HG03064 (cell line): ENCODE measurements around the gene ST8SIA6.
"Not testable (repeated sequence)": the region's sequence is repeated elsewhere in the genome, so short reads cannot be mapped to it uniquely, and the experiment has no call there.

Source experiments
- ATAC-seq: cut with Tn5 transposase; IDR thresholded peaks from one replicate; pipeline ENCODE4 v1.9.1; 2021; ENCODE audit warnings: low read depth; ENCODE audit not compliant: unreplicated experiment

The ST8SIA6 gene

GRCh38 chr10:17428351-17429097 is 25.9 kb downstream of the ST8SIA6 start:
- no peak for ATAC-seq

- no peak for ATAC-seq
Measured at GRCh38 chr10:17427666-17428350, 26.6 kb downstream of the ST8SIA6 start.

- no peak for ATAC-seq
Measured at GRCh38 chr10:17427201-17427600, 27.2 kb downstream of the ST8SIA6 start.

GRCh38 chr10:17426263-17426750 is 28.1 kb downstream of the ST8SIA6 start:
- no peak for ATAC-seq

- no peak for ATAC-seq
Measured at GRCh38 chr10:17425584-17426262, 28.7 kb downstream of the ST8SIA6 start.

- no peak for ATAC-seq
Measured at GRCh38 chr10:17423632-17424186, 30.7 kb downstream of the ST8SIA6 start.

GRCh38 chr10:17422931-17423330 is 31.5 kb downstream of the ST8SIA6 start:
- no peak for ATAC-seq

- ATAC-seq = no peak
Measured at GRCh38 chr10:17418249-17418648, 36.1 kb downstream of the ST8SIA6 start.

- ATAC-seq = no peak
Measured at GRCh38 chr10:17416442-17417211, 37.8 kb downstream of the ST8SIA6 start.

GRCh38 chr10:17415046-17415658 is 39.2 kb downstream of the ST8SIA6 start:
- no peak for ATAC-seq

GRCh38 chr10:17414484-17414883 is 39.9 kb downstream of the ST8SIA6 start:
- no peak for ATAC-seq

- ATAC-seq = no peak
Measured at GRCh38 chr10:17413876-17414275, 40.5 kb downstream of the ST8SIA6 start.

GRCh38 chr10:17412323-17412722 is 42.1 kb downstream of the ST8SIA6 start:
- no peak for ATAC-seq

- no peak for ATAC-seq
Measured at GRCh38 chr10:17410907-17411306, 43.5 kb downstream of the ST8SIA6 start.

GRCh38 chr10:17409170-17409733 is 45.1 kb downstream of the ST8SIA6 start:
- no peak for ATAC-seq

GRCh38 chr10:17407047-17407446 is 47.3 kb downstream of the ST8SIA6 start:
- no peak for ATAC-seq

- no peak for ATAC-seq
Measured at GRCh38 chr10:17406036-17406834, 48.2 kb downstream of the ST8SIA6 start.

- ATAC-seq = no peak
Measured at GRCh38 chr10:17403161-17403560, 51.2 kb downstream of the ST8SIA6 start.

- not testable (repeated sequence) for ATAC-seq
Measured at GRCh38 chr10:17402040-17402439, 52.4 kb downstream of the ST8SIA6 start.
